C4-2B (cell line): ENCODE measurements around the gene TRPC4.

Experiments
- CTCF ChIP-seq: fragments of 450-650 bp; conservative IDR thresholded peaks from 2 replicates; pipeline ENCODE4 v1.5.1; 2017; ENCODE audit warnings: mild to moderate bottlenecking
- ZFX ChIP-seq: fragments of 450-650 bp; IDR thresholded peaks from 2 replicates; pipeline ENCODE4 v1.6.1; 2017

GRCh38 chr13:37788346-37788745, 81.2 kb downstream of the TRPC4 start:
- no peak for TF ChIP-seq CTCF
- TF ChIP-seq ZFX: no peak
